ENCODE data around the gene ELF5. TPM values are rescaled to one million over a fixed set of nuclear protein-coding genes. Genes with fewer than 3 reads are reported as not detected.

The ELF5 gene
- total RNA-seq, 1 donor from 2014 or later = 2.1 TPM

GRCh38 chr11:34480314-34480713 is 33.3 kb downstream of the ELF5 start:
- H3K27ac Mint-ChIP-seq = no peak overlapping the region
- no peaks in the 10 kb centered on the region for H3K27me3 Mint-ChIP-seq
- H3K4me3 Mint-ChIP-seq (ENCODE audit: low read depth) = no peak overlapping the region
- H3K9me3 Mint-ChIP-seq (ENCODE audit: low read depth) = no peaks in the 10 kb centered on the region
- no peaks in the 10 kb centered on the region for H3K36me3 Mint-ChIP-seq (ENCODE audit: insufficient read depth)
- TF ChIP-seq CTCF (IDR thresholded peaks at IDR 0.05; ENCODE audit: unreplicated experiment) = no peak
- DNase-seq (ENCODE audit: low spot score, unreplicated experiment) = no peak
- peaks cover 6% of the 10 kb centered on the region for H3K4me1 Mint-ChIP-seq (ENCODE audit: low read depth)

- Mint-ChIP-seq H3K27ac (no peak overlapping the region), H3K9me3 (ENCODE audit: low read depth) (no peaks in the 10 kb centered on the region), H3K27me3 (no peaks in the 10 kb centered on the region), H3K4me1 (ENCODE audit: low read depth) (peaks cover 6% of the 10 kb centered on the region), H3K36me3 (ENCODE audit: insufficient read depth) (no peaks in the 10 kb centered on the region), H3K4me3 (ENCODE audit: low read depth) (no peak overlapping the region)
- no peak for TF ChIP-seq CTCF (IDR thresholded peaks at IDR 0.05; ENCODE audit: unreplicated experiment)
- no peak for DNase-seq (ENCODE audit: low spot score, unreplicated experiment)
These were observed 34.5 kb downstream of the ELF5 start for GRCh38 chr11:34478845-34479663.

- peaks cover 12% of the 10 kb centered on the region for H3K36me3 Mint-ChIP-seq (ENCODE audit: insufficient read depth)
- no peak overlapping the region for H3K27ac Mint-ChIP-seq
- no peak for TF ChIP-seq CTCF (IDR thresholded peaks at IDR 0.05; ENCODE audit: unreplicated experiment)
- H3K27me3 Mint-ChIP-seq = no peaks in the 10 kb centered on the region
- no peak overlapping the region for H3K4me3 Mint-ChIP-seq (ENCODE audit: low read depth)
- peaks cover 6% of the 10 kb centered on the region for H3K4me1 Mint-ChIP-seq (ENCODE audit: low read depth)
- no peaks in the 10 kb centered on the region for H3K9me3 Mint-ChIP-seq (ENCODE audit: low read depth)
- DNase-seq (ENCODE audit: low spot score, unreplicated experiment) = no peak
These were observed 36.7 kb downstream of the ELF5 start for GRCh38 chr11:34476849-34477248.

GRCh38 chr11:34475656-34476055 is 37.9 kb downstream of the ELF5 start:
- no peak overlapping the region for H3K27ac Mint-ChIP-seq
- DNase-seq (ENCODE audit: low spot score, unreplicated experiment) = no peak

GRCh38 chr11:34473603-34474169 is 39.9 kb downstream of the ELF5 start:
- no peak overlapping the region for H3K27ac Mint-ChIP-seq
- no peaks in the 10 kb centered on the region for H3K4me1 Mint-ChIP-seq (ENCODE audit: low read depth)
- H3K36me3 Mint-ChIP-seq (ENCODE audit: insufficient read depth) = peaks cover 18% of the 10 kb centered on the region
- no peak overlapping the region for H3K4me3 Mint-ChIP-seq (ENCODE audit: low read depth)
- H3K27me3 Mint-ChIP-seq = no peaks in the 10 kb centered on the region
- H3K9me3 Mint-ChIP-seq (ENCODE audit: low read depth) = no peaks in the 10 kb centered on the region
- DNase-seq (ENCODE audit: low spot score, unreplicated experiment) = no peak
- no peak for TF ChIP-seq CTCF (IDR thresholded peaks at IDR 0.05; ENCODE audit: unreplicated experiment)

More at GRCh38 chr11:34475656-34476055, 37.9 kb downstream of the ELF5 start:
- H3K36me3 Mint-ChIP-seq (ENCODE audit: insufficient read depth) = peaks cover 16% of the 10 kb centered on the region
- peaks cover 6% of the 10 kb centered on the region for H3K4me1 Mint-ChIP-seq (ENCODE audit: low read depth)
- no peaks in the 10 kb centered on the region for H3K9me3 Mint-ChIP-seq (ENCODE audit: low read depth)
- no peaks in the 10 kb centered on the region for H3K27me3 Mint-ChIP-seq
- no peak overlapping the region for H3K4me3 Mint-ChIP-seq (ENCODE audit: low read depth)
- no peak for TF ChIP-seq CTCF (IDR thresholded peaks at IDR 0.05; ENCODE audit: unreplicated experiment)

Measured in progenitor cell of endocrine pancreas (in vitro differentiated cells).